K562 (cell line): ENCODE results near the gene ZNF408.

Experiments
- CREB1 ChIP-seq, 2 experiments: sonication (generic) in 1 of 2; formaldehyde crosslinking in 1 of 2; IDR thresholded peaks; 2 replicates each; pipeline versions ENCODE4 v1.6.1 to v1.8.0; 2012 to 2022; ENCODE audit warnings: inconsistent platforms in 1 of 2, mild to moderate bottlenecking in 1 of 2, missing genetic modification reagents in 1 of 2, moderate library complexity in 1 of 2
- CTCF ChIP-seq, 3 experiments: IDR thresholded peaks in 2 of 3; conservative IDR thresholded peaks in 1 of 3; 2 replicates each; pipeline ENCODE4 v1.5.1; 2011 to 2012; ENCODE audit warnings: low read length in 3 of 3, mild to moderate bottlenecking in 3 of 3, control low read depth in 2 of 3, improper control_type of control experiment in 1 of 3, inconsistent platforms in 1 of 3, low read depth in 1 of 3, mixed read lengths in 1 of 3, moderate library complexity in 1 of 3; ENCODE audit not compliant: insufficient read depth in 2 of 3
- EZH2 ChIP-seq: IDR thresholded peaks from 2 replicates; pipeline ENCODE4 v1.6.1; 2012; ENCODE audit warnings: low read depth, mild to moderate bottlenecking, inconsistent platforms, low read length, borderline replicate concordance
- HDGF ChIP-seq: fragments of 450-650 bp; IDR thresholded peaks from 2 replicates; pipeline ENCODE4 v1.6.1; 2016
- MXD1 ChIP-seq: fragments of 250-450 bp; sonication (Bioruptor Pico); IDR thresholded peaks from 2 replicates; pipeline ENCODE4 v1.8.0; 2021; ENCODE audit warnings: borderline replicate concordance, mild to moderate bottlenecking, moderate library complexity; ENCODE audit not compliant: poor library complexity, severe bottlenecking
- NFYB ChIP-seq: IDR thresholded peaks from 2 replicates; pipeline ENCODE4 v1.6.1; 2011; ENCODE audit warnings: mild to moderate bottlenecking, moderate library complexity; ENCODE audit not compliant: insufficient read length; ENCODE audit errors: extremely low read depth
- SMC3 ChIP-seq: conservative IDR thresholded peaks from 2 replicates; pipeline ENCODE4 v1.6.1; 2011; ENCODE audit warnings: low read depth, low read length, improper control_type of control experiment; ENCODE audit not compliant: insufficient read depth
- SOX6 ChIP-seq: fragments of 450-650 bp; IDR thresholded peaks from 2 replicates; pipeline ENCODE4 v1.6.1; 2014; ENCODE audit warnings: mild to moderate bottlenecking
- SREBF2 ChIP-seq: sonication (generic); formaldehyde crosslinking; IDR thresholded peaks from 2 replicates; pipeline ENCODE4 v1.4.0; 2020; ENCODE audit warnings: mild to moderate bottlenecking, missing genetic modification reagents
- ZC3H4 ChIP-seq: sonication (generic); formaldehyde crosslinking; IDR thresholded peaks from 2 replicates; pipeline ENCODE4 v1.9.0; 2021; ENCODE audit warnings: missing genetic modification reagents, borderline replicate concordance
- ZFP91 ChIP-seq: sonication (generic); formaldehyde crosslinking; IDR thresholded peaks from 2 replicates; pipeline ENCODE4 v1.8.0; 2022; ENCODE audit warnings: mild to moderate bottlenecking, missing genetic modification reagents
- ZNF263 ChIP-seq: sonication (generic); formaldehyde crosslinking; IDR thresholded peaks from 2 replicates; pipeline ENCODE4 v1.8.0; 2022; ENCODE audit warnings: mild to moderate bottlenecking, missing genetic modification reagents, borderline replicate concordance

GRCh38 chr11:46701078-46701654 lies 335 bp downstream of the ZNF408 start:
- TF ChIP-seq CTCF (IDR thresholded peaks at IDR 0.05 in 2 of 3, conservative IDR thresholded peaks at IDR 0.05 in 1 of 3; ENCODE audit: insufficient read depth in 2 of 3, low read depth in 1 of 3, low read length in 3 of 3), result no peak
- no peak for TF ChIP-seq CREB1 (IDR thresholded peaks at IDR 0.05)
- no peak for TF ChIP-seq CREB1 (CRISPR knock-in tag; IDR thresholded peaks at IDR 0.05)
- TF ChIP-seq SMC3, result no peak
- TF ChIP-seq SOX6, result no peak
- no peak for TF ChIP-seq MXD1 (CRISPR knock-in tag)
- TF ChIP-seq HDGF, result no peak
- TF ChIP-seq ZC3H4, result no peak
- no peak for TF ChIP-seq ZNF263
- TF ChIP-seq NFYB, result no peak
- no peak for TF ChIP-seq ZFP91 (CRISPR knock-in tag)
- no peak for TF ChIP-seq EZH2
- no peak for TF ChIP-seq SREBF2 (CRISPR knock-in tag)
